ENCODE measurements around the gene TMEM107.
A peak's percentile ranks its signal among the peaks of the same experiment; 100 is the strongest.
"Not testable (repeated sequence)": the region's sequence is repeated elsewhere in the genome, so short reads cannot be mapped to it uniquely, and the experiment has no call there.

Gene TMEM107

GRCh38 chr17:8176197-8176940 is at the start of gene TMEM107:
Gene TMEM107, minus strand, starts transcription at chr17:8176380. Its CDS starts 94 bp downstream, at chr17:8176286.
- peak; percentile 93 for DNase-seq

- no peak for DNase-seq
Observed at GRCh38 chr17:8224891-8225812, 49.0 kb upstream of the TMEM107 start.

- DNase-seq = peak; percentile 71
Observed at GRCh38 chr17:8223356-8224126, 47.4 kb upstream of the TMEM107 start.

- peak; percentile 93 for DNase-seq
Observed at GRCh38 chr17:8222630-8223355, 46.6 kb upstream of the TMEM107 start.

- no peak for DNase-seq
Observed at GRCh38 chr17:8222380-8222629, 46.1 kb upstream of the TMEM107 start.

GRCh38 chr17:8221663-8222379 is 45.6 kb upstream of the TMEM107 start:
- peak; percentile 93 for DNase-seq

GRCh38 chr17:8220783-8221662 is 44.8 kb upstream of the TMEM107 start:
- peak; percentile 96 for DNase-seq

GRCh38 chr17:8214000-8214399 is 37.8 kb upstream of the TMEM107 start:
- DNase-seq = not testable (repeated sequence)

- DNase-seq = no peak
Observed at GRCh38 chr17:8212312-8213180, 36.4 kb upstream of the TMEM107 start.

GRCh38 chr17:8210761-8211458 is 34.7 kb upstream of the TMEM107 start:
- DNase-seq = no peak

GRCh38 chr17:8209907-8210760 is 34.0 kb upstream of the TMEM107 start, which contains the start of gene AURKB:
Gene AURKB, minus strand, starts transcription at chr17:8210575. Its CDS starts 351 bp downstream, at chr17:8210224.
- DNase-seq = peak; percentile 97

- DNase-seq = no peak
Observed at GRCh38 chr17:8206536-8206935, 30.4 kb upstream of the TMEM107 start.

- no peak for DNase-seq
Observed at GRCh38 chr17:8204761-8205555, 28.8 kb upstream of the TMEM107 start.

- peak; percentile 88 for DNase-seq
Observed at GRCh38 chr17:8192070-8192815, 16.1 kb upstream of the TMEM107 start.

- DNase-seq = no peak
Observed at GRCh38 chr17:8190506-8190905, 14.3 kb upstream of the TMEM107 start.

GRCh38 chr17:8189711-8190477 is 13.7 kb upstream of the TMEM107 start, which contains the start of gene BORCS6:
Gene BORCS6, minus strand, starts transcription at chr17:8190180. Its CDS starts 40 bp downstream, at chr17:8190140.
- DNase-seq = peak; percentile 99

Measured in activated CD4-positive, alpha-beta T cell treated with anti-CD3 and anti-CD28 coated beads, Interleukin-2, Interleukin-6, amounts not matched to agents 100 ng/mL and 50 ng/mL, durations not matched to agents 16 hours and 8 hours (primary cell).